8988T (cell line): ENCODE results near the gene TAF3.

Experiments
- DNase-seq: peaks from one replicate; pipeline ENCODE4 v3.0.0; 2011

The TAF3 gene

GRCh38 chr10:7881119-7881518 lies 62.8 kb downstream of the TAF3 start:
- no peak for DNase-seq

GRCh38 chr10:7886056-7886455 lies 67.8 kb downstream of the TAF3 start:
- DNase-seq: no peak

- DNase-seq: no peak
Measured at GRCh38 chr10:7887174-7887816, 69.0 kb downstream of the TAF3 start.

- DNase-seq: no peak
Measured at GRCh38 chr10:7889947-7890542, 71.7 kb downstream of the TAF3 start.

GRCh38 chr10:7890781-7891180 lies 72.5 kb downstream of the TAF3 start:
- no peak for DNase-seq

- no peak for DNase-seq
Measured at GRCh38 chr10:7891634-7892033, 73.3 kb downstream of the TAF3 start.

- DNase-seq: no peak
Measured at GRCh38 chr10:7892146-7892545, 73.8 kb downstream of the TAF3 start.

- no peak for DNase-seq
Measured at GRCh38 chr10:7895699-7896090, 77.4 kb downstream of the TAF3 start.

GRCh38 chr10:7896297-7896696 lies 78.0 kb downstream of the TAF3 start:
- DNase-seq: no peak

GRCh38 chr10:7901256-7901655 lies 83.0 kb downstream of the TAF3 start:
- DNase-seq: no peak

- no peak for DNase-seq
Measured at GRCh38 chr10:7902413-7902812, 84.1 kb downstream of the TAF3 start.

- no peak for DNase-seq
Measured at GRCh38 chr10:7903851-7904250, 85.5 kb downstream of the TAF3 start.

GRCh38 chr10:7906128-7906527 lies 87.8 kb downstream of the TAF3 start:
- DNase-seq: no peak

- DNase-seq: no peak
Measured at GRCh38 chr10:7908541-7909210, 90.4 kb downstream of the TAF3 start.

GRCh38 chr10:7913126-7913872 lies 95.0 kb downstream of the TAF3 start:
- no peak for DNase-seq

- no peak for DNase-seq
Measured at GRCh38 chr10:7915923-7916536, 97.7 kb downstream of the TAF3 start.

- no peak for DNase-seq
Measured at GRCh38 chr10:7917736-7918135, 99.4 kb downstream of the TAF3 start.

- no peak for DNase-seq
Measured at GRCh38 chr10:7922707-7923106, 104.4 kb downstream of the TAF3 start.

GRCh38 chr10:7928536-7928935 lies 110.2 kb downstream of the TAF3 start:
- DNase-seq: no peak

- DNase-seq: no peak
Measured at GRCh38 chr10:7932301-7933036, 114.2 kb downstream of the TAF3 start.

- DNase-seq: no peak
Measured at GRCh38 chr10:7933262-7933661, 115.0 kb downstream of the TAF3 start.

- DNase-seq: no peak
Measured at GRCh38 chr10:7933757-7934156, 115.5 kb downstream of the TAF3 start.
